Adrenal gland (tissue), 5 donors: Measurements from ENCODE around the gene SOD3.

Experiments used
- CTCF ChIP-seq, 6 experiments: fragments of 450-650 bp in 4 of 6; fragments of 200-600 bp in 2 of 6; sonication (generic) in 1 of 6; IDR thresholded peaks; 1 replicate in 5 of 6; 2 replicates in 1 of 6; pipeline versions ENCODE4 v1.5.1 to v1.8.0; 2016 to 2021; ENCODE audit warnings: antibody characterized with exemption in 6 of 6, mild to moderate bottlenecking in 2 of 6, moderate library complexity in 1 of 6
- POLR2A ChIP-seq, 2 donors: fragments of 450-650 bp; IDR thresholded peaks; one replicate each; pipeline ENCODE4 v1.6.1; 2017; ENCODE audit warnings: antibody characterized with exemption in 2 of 2, mild to moderate bottlenecking in 2 of 2, moderate library complexity in 1 of 2
- donor health status: DM: no; HTN: no; CAD: no.

- TF ChIP-seq CTCF (IDR thresholded peaks at IDR 0.05), result no peak
- TF ChIP-seq POLR2A (IDR thresholded peaks at IDR 0.05), result no peak
These were observed 51.3 kb downstream of the SOD3 start for GRCh38 chr4:24846716-24847115.
